Measurements from ENCODE around the gene IRGM.
"Not testable (repeated sequence)": the region's sequence is repeated elsewhere in the genome, so short reads cannot be mapped to it uniquely, and the experiment has no call there.

Gene IRGM

DNA sequence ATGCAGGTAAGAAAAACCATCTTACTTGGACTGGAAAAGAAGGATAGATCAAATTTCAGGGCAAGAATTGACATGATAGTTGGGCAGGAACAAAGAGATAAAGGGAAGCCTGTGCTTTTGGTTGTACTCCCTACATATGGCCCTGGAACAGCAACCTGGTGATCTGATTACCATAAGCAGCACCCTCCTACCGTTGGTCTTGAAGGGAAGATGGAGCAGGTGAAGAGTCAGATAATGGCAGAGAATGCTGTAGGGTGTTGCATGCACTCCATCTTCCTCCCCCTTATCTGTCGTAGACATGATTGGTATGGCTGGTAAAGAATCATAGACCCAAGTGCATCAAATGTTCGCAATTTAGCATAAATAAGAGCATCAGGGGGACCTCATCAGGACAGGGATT is 4.7 kb downstream of the IRGM start:
- TF ChIP-seq CTCF (IDR thresholded peaks at IDR 0.05; ENCODE audit: low read depth, low read length): no peak
- H3K4me3 ChIP-seq (ENCODE audit: low read depth, low read length): no peak overlapping the region

DNA sequence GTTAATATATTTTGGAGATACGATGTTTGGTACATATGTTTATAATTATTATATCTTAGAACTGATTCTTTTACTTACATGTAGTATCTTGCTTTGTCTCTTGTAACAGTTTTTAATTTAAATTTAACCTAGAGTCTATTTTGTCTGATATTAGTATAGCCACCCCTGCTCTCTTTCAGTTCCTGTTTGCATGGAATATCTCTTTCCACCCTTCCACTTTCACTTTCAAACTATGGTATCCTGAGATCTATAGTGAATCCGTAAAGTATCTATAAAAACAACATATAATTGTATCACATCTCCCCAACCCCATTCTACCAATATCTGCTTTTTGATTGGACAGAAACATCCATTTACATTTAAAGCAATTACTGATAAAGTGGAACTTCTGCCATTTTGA is 7.2 kb downstream of the IRGM start:
- no peak for TF ChIP-seq CTCF (IDR thresholded peaks at IDR 0.05; ENCODE audit: low read depth, low read length)
- H3K4me3 ChIP-seq (ENCODE audit: low read depth, low read length): 0 out of 2 replicates have a peak overlapping the region, but pooled peaks have one; percentile 19

DNA sequence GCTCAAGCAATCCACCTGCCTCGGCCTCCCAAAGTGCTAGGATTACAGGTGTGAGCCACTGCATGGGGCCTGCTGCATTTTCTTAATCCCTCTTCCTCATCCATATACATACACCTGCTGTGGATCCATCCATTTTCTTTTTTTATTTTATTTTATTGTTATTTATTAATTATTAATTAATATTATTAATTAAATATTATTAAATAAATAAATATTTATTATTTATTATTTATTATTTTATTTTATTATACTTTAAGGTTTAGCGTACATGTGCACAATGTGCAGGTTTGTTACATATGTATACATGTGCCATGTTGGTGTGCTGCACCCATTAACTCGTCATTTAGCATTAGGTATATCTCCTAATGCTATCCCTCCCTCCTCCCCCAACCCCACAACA is 10.4 kb downstream of the IRGM start:
- not testable (repeated sequence) for H3K4me3 ChIP-seq (ENCODE audit: low read depth, low read length)

- no peak for TF ChIP-seq CTCF (IDR thresholded peaks at IDR 0.05; ENCODE audit: low read depth, low read length)
- H3K4me3 ChIP-seq (ENCODE audit: low read depth, low read length): no peak overlapping the region
Observed at GRCh38 chr5:150860246-150860821, 14.0 kb downstream of the IRGM start.

- no peak for TF ChIP-seq CTCF (IDR thresholded peaks at IDR 0.05; ENCODE audit: low read depth, low read length)
- H3K4me3 ChIP-seq (ENCODE audit: low read depth, low read length): no peak overlapping the region
Observed at GRCh38 chr5:150862070-150862469, 15.7 kb downstream of the IRGM start.

GRCh38 chr5:150879358-150879757 is 33.0 kb downstream of the IRGM start:
- no peak for TF ChIP-seq CTCF (IDR thresholded peaks at IDR 0.05; ENCODE audit: low read depth, low read length)
- H3K4me3 ChIP-seq (ENCODE audit: low read depth, low read length): no peak overlapping the region

DNA sequence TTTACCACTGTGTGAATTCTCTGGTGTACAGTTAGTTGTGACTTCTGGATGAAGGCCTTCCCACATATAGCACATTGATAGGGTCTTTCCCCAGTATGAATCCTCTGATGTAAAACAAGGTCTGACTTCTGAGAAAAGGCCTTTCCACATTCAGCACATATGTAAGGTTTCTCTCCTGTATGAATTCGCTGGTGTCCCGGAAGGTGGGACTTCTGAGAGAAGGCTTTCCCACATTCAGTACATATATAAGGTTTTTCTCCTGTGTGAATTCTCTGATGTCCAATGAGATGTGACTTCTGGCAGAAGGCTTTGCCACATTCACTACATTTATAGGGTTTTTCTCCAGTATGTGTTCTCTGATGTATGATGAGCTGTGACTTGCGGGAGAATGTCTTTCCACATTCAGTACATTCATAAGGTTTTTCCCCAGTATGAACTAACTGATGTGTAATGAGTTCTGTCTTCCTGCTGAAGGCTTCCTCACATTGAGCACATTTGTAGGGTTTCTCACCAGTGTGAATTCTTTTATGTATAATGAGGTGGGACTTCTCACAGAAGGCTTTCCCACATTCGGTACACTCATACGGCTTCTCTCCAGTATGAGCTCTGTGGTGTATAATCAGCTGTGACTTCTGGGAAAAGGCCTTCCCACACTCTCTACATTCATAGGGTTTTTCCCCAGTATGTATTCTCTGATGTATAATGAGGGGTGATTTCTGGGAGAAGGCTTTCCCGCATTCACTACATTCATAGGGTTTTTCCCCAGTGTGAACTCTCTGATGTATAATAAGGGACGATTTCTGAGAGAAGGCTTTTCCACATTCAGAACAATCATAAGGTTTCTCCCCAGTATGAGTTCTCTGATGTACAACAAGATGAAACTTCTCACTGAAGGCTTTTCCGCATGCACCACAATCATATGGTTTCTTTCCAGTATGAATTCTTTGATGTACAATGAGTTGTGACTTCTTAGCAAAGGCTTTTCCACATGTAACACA is 49.4 kb downstream of the IRGM start:
- TF ChIP-seq CTCF (IDR thresholded peaks at IDR 0.05; ENCODE audit: low read depth, low read length): no peak
- no peak overlapping the region for H3K4me3 ChIP-seq (ENCODE audit: low read depth, low read length)
